HG03139 (cell line): ENCODE results near the gene NPC1.
"Not testable (repeated sequence)": the region's sequence is repeated elsewhere in the genome, so short reads cannot be mapped to it uniquely, and the experiment has no call there.

ENCODE experiments used
- ATAC-seq: cut with Tn5 transposase; IDR thresholded peaks from one replicate; pipeline ENCODE4 v1.9.1; 2021; ENCODE audit not compliant: unreplicated experiment

Gene NPC1

DNA sequence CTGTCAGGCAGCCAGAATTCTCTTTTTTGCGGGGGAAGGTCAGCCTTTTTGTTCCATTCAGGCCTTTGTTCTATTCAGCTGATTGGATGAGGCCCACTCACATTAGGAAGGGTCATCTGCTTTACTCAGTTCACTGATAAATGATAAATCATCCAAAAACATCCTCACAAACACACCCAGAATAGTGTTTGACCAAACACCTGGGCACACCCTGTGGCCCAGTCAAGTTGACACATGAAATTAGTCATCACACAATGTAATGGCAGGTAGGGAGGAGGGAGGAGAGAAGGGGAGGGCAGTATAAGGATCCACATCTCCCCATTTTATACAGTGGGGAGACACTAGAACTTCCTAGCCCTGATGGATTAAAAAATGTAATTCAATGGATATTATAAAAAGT is 91.3 kb downstream of the NPC1 start:
- ATAC-seq, result no peak

DNA sequence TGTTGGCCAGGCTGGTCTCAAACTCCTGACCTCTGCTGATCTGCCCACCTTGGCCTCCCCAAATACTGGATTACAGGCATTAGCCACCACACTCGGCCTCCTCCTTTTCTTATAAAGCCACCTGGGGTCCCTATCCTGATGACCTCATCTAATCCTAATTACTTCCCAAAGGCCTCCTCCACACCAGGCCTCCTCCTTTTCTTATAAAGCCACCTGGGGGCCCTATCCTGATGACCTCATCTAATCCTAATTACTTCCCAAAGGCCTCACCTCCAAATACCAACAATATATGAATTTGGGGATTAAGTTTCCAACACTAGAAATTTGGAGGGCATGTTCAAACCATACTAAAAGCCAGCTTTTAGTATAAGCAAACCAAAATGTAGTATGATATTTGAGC is 92.7 kb downstream of the NPC1 start:
- no peak for ATAC-seq

DNA sequence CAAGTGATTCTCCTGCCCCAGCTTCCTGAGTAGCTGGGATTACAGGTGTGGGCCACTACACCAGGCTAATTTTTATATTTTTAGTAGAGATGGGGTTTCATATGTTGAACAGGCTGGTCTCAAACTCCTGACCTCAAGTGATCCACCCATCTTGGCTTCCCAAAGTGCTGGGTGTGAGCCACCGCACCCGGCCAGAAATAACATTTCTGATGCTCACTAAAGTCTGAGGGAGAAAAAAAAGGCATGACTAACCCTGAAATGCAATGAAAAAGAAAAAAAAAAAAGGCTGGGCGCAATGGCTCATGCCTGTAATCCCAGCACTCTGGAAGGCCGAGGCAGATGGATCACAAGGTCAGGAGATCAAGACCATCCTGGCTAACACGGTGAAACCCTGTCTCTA is 96.7 kb downstream of the NPC1 start:
- not testable (repeated sequence) for ATAC-seq

DNA sequence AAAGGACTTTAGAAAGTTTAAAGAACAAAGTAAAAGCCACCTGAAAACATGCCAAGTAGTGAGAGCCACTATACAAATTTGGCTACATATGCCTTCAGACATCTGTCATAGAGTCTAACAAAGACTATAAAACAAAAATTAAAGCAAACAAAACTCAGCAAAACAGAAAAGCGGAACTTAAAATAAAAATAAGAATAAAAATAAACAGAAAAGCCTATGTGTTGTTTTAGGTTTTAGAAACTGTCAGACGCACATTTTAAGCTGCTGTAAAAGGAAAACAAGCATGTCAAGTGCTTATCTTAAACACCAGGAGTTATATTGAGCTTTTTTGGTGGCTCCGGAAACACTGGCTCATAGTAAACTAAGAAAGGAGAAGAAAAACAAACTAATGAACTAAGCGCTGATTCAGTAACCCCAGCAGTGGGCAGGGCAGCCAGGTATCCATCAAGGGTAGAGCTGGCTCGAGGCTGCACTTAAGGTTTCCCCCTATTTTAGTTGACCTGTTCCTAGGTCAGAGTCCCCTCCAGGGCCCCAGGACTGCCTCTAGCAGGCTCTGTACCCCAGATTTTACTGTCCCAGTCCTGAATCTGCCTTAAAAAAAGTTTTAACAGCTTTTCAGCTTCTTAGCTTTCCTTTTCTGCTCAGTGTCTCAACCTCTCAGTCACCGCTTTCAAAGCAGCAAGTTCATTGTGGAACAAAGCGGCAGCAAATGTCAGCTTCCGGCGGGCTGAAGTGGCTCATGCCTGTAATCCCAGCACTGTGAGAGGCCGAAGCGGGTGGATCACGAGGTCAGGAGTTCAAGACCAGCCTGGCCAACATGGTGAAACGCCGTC is 98.4 kb downstream of the NPC1 start:
- peak; percentile 49 for ATAC-seq

DNA sequence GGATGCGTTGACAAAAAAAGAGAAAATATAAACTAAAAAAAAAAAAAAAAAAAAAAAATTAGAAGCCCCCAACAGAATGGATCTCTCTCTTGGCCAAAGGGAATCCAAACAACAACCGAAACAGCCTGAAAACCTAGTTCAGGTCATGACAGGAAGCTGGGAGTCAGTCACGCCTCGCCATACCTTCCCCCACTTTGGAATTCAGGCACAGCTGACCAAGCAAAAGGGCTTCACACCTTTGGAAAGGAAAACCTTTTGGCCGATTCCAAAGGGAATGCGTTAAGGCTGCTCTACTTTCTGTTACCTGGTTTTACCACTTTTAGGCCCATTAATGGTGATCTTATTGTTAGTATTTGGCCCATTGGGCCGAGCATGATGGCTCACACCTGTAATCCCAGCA is 100.9 kb downstream of the NPC1 start:
- no peak for ATAC-seq

DNA sequence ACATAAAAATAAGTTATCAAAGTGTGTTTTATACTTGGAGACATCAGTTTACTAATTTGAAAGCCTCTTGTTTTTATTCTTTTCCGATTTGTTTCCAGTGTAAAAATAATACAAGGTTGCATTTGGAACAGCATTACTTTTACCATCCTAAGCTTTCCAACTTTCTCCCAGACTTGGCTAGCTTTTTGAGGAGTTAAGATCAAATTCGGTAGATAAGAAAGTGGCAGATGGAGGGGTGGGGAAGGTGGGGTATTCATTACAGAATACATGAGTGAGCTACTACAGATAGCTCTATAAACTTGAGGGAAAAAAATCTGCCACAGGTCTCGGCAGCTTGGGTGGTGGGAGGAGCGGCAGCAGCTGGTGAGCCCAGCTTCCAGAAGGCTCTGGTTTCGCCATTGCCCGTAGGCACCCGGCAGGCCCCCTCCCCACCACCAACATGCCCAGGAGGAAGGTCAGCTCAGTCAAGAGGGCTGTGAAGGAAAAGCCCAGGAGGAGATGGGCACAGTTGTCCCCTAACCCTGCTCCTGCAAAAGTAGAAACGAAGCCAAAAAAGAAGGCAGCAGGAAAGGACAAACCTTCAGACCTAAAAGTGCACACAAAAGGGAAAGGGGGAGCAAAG is 101.6 kb downstream of the NPC1 start:
- no peak for ATAC-seq
